ENCODE data around the gene TNRC6B. TPM values are rescaled to one million over a fixed set of nuclear protein-coding genes. Genes with fewer than 3 reads are reported as not detected.

The TNRC6B gene
- total RNA-seq, 1 donor from 2014 or later, result 80.1 TPM

GRCh38 chr22:40330086-40330485 lies 152.4 kb downstream of the TNRC6B start:
- no peak for DNase-seq (ENCODE audit: low spot score in 2 of 2, unreplicated experiment in 2 of 2)
- Mint-ChIP-seq H3K4me3 (no peak overlapping the region), H3K27ac (no peak overlapping the region), H3K4me1 (peaks cover 9% of the 10 kb centered on the region), H3K27me3 (ENCODE audit: low read depth) (no peaks in the 10 kb centered on the region), H3K36me3 (peaks cover 18% of the 10 kb centered on the region), H3K9me3 (no peaks in the 10 kb centered on the region)
- TF ChIP-seq CTCF (IDR thresholded peaks at IDR 0.05; ENCODE audit: unreplicated experiment), result no peak

- Mint-ChIP-seq H3K4me1 (peaks cover 9% of the 10 kb centered on the region), H3K36me3 (peaks cover 17% of the 10 kb centered on the region), H3K27me3 (ENCODE audit: low read depth) (no peaks in the 10 kb centered on the region), H3K27ac (no peak overlapping the region), H3K4me3 (no peak overlapping the region), H3K9me3 (no peaks in the 10 kb centered on the region)
- DNase-seq (ENCODE audit: low spot score in 2 of 2, unreplicated experiment in 2 of 2), result no peak
- TF ChIP-seq CTCF (IDR thresholded peaks at IDR 0.05; ENCODE audit: unreplicated experiment), result no peak
Measured at GRCh38 chr22:40330615-40331014, 152.9 kb downstream of the TNRC6B start.

- TF ChIP-seq CTCF (IDR thresholded peaks at IDR 0.05; ENCODE audit: unreplicated experiment), result no peak
- no peak overlapping the region for H3K4me3 Mint-ChIP-seq
Measured at GRCh38 chr22:40331706-40332105, 154.0 kb downstream of the TNRC6B start.

GRCh38 chr22:40332319-40332781 lies 154.6 kb downstream of the TNRC6B start:
- H3K36me3 Mint-ChIP-seq, result peaks cover 17% of the 10 kb centered on the region
- TF ChIP-seq CTCF (IDR thresholded peaks at IDR 0.05; ENCODE audit: unreplicated experiment), result no peak
- peak overlapping the region; percentile 81 for H3K27ac Mint-ChIP-seq
- peaks cover 9% of the 10 kb centered on the region for H3K4me1 Mint-ChIP-seq
- DNase-seq (ENCODE audit: low spot score in 2 of 2, unreplicated experiment in 2 of 2), result no peak
- H3K4me3 Mint-ChIP-seq, result no peak overlapping the region
- H3K9me3 Mint-ChIP-seq, result no peaks in the 10 kb centered on the region
- H3K27me3 Mint-ChIP-seq (ENCODE audit: low read depth), result no peaks in the 10 kb centered on the region

More at GRCh38 chr22:40331706-40332105, 154.0 kb downstream of the TNRC6B start:
- no peaks in the 10 kb centered on the region for H3K9me3 Mint-ChIP-seq
- no peaks in the 10 kb centered on the region for H3K27me3 Mint-ChIP-seq (ENCODE audit: low read depth)
- H3K27ac Mint-ChIP-seq, result peak overlapping the region; percentile 81
- H3K36me3 Mint-ChIP-seq, result peaks cover 19% of the 10 kb centered on the region
- H3K4me1 Mint-ChIP-seq, result peaks cover 9% of the 10 kb centered on the region
- DNase-seq (ENCODE audit: low spot score in 2 of 2, unreplicated experiment in 2 of 2), result no peak

- Mint-ChIP-seq H3K36me3 (peaks cover 18% of the 10 kb centered on the region), H3K4me1 (peaks cover 9% of the 10 kb centered on the region), H3K4me3 (no peak overlapping the region), H3K9me3 (no peaks in the 10 kb centered on the region), H3K27me3 (ENCODE audit: low read depth) (no peaks in the 10 kb centered on the region), H3K27ac (no peak overlapping the region)
- no peak for DNase-seq (ENCODE audit: low spot score in 2 of 2, unreplicated experiment in 2 of 2)
- TF ChIP-seq CTCF (IDR thresholded peaks at IDR 0.05; ENCODE audit: unreplicated experiment), result no peak
Measured at GRCh38 chr22:40334060-40334459, 156.3 kb downstream of the TNRC6B start.

- no peak for DNase-seq (ENCODE audit: low spot score in 2 of 2, unreplicated experiment in 2 of 2)
- Mint-ChIP-seq H3K27me3 (ENCODE audit: low read depth) (no peaks in the 10 kb centered on the region), H3K4me1 (peaks cover 9% of the 10 kb centered on the region), H3K9me3 (no peaks in the 10 kb centered on the region), H3K36me3 (peaks cover 18% of the 10 kb centered on the region), H3K4me3 (no peak overlapping the region), H3K27ac (no peak overlapping the region)
- no peak for TF ChIP-seq CTCF (IDR thresholded peaks at IDR 0.05; ENCODE audit: unreplicated experiment)
Measured at GRCh38 chr22:40334899-40335298, 157.2 kb downstream of the TNRC6B start.
